SU-DHL-6 (cell line): ENCODE measurements around the gene VSTM4.

Experiments used
- CTCF ChIP-seq: fragments of 200-600 bp; sonication (generic); IDR thresholded peaks from one replicate; pipeline ENCODE4 v1.5.1; 2017; ENCODE audit warnings: antibody characterized with exemption, mild to moderate bottlenecking, low read length, moderate library complexity; ENCODE audit not compliant: insufficient read depth, poor library complexity, severe bottlenecking
- EZH2phosphoT487 ChIP-seq: fragments of 200-600 bp; sonication (generic), shearing (Covaris generic); conservative IDR thresholded peaks from 2 replicates; pipeline ENCODE4 v1.6.1; 2018; ENCODE audit warnings: mild to moderate bottlenecking, antibody characterized with exemption, low read length, moderate library complexity, mixed read lengths

GRCh38 chr10:49005270-49005669, 110.1 kb downstream of the VSTM4 start:
- TF ChIP-seq CTCF: no peak
- TF ChIP-seq EZH2phosphoT487: no peak
